DND-41 (cell line): ENCODE results near the gene MAOB.

Experiments
- CTCF ChIP-seq: IDR thresholded peaks from 2 replicates; pipeline ENCODE4 v1.5.1; 2012; ENCODE audit warnings: borderline replicate concordance, low read length, moderate library complexity, mild to moderate bottlenecking; ENCODE audit not compliant: poor library complexity, severe bottlenecking; ENCODE audit errors: extremely low read depth
- EZH2 ChIP-seq: IDR thresholded peaks from 3 replicates; pipeline ENCODE4 v1.6.1; 2012; ENCODE audit warnings: borderline replicate concordance, low read depth, mild to moderate bottlenecking, moderate library complexity, low read length, inconsistent platforms; ENCODE audit not compliant: severe bottlenecking

- TF ChIP-seq EZH2: no peak
- no peak for TF ChIP-seq CTCF
Measured at GRCh38 chrX:43758044-43758443, 124.2 kb downstream of the MAOB start.
